ENCODE results near the gene PIK3C2A.
"Not testable (repeated sequence)": the region's sequence is repeated elsewhere in the genome, so short reads cannot be mapped to it uniquely, and the experiment has no call there.

PIK3C2A gene, protein sequence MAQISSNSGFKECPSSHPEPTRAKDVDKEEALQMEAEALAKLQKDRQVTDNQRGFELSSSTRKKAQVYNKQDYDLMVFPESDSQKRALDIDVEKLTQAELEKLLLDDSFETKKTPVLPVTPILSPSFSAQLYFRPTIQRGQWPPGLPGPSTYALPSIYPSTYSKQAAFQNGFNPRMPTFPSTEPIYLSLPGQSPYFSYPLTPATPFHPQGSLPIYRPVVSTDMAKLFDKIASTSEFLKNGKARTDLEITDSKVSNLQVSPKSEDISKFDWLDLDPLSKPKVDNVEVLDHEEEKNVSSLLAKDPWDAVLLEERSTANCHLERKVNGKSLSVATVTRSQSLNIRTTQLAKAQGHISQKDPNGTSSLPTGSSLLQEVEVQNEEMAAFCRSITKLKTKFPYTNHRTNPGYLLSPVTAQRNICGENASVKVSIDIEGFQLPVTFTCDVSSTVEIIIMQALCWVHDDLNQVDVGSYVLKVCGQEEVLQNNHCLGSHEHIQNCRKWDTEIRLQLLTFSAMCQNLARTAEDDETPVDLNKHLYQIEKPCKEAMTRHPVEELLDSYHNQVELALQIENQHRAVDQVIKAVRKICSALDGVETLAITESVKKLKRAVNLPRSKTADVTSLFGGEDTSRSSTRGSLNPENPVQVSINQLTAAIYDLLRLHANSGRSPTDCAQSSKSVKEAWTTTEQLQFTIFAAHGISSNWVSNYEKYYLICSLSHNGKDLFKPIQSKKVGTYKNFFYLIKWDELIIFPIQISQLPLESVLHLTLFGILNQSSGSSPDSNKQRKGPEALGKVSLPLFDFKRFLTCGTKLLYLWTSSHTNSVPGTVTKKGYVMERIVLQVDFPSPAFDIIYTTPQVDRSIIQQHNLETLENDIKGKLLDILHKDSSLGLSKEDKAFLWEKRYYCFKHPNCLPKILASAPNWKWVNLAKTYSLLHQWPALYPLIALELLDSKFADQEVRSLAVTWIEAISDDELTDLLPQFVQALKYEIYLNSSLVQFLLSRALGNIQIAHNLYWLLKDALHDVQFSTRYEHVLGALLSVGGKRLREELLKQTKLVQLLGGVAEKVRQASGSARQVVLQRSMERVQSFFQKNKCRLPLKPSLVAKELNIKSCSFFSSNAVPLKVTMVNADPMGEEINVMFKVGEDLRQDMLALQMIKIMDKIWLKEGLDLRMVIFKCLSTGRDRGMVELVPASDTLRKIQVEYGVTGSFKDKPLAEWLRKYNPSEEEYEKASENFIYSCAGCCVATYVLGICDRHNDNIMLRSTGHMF (N-terminal part only)

GRCh38 chr11:17207317-17208256 is at the start of gene PIK3C2A:
Gene PIK3C2A, minus strand, starts transcription at chr11:17207986. Its CDS starts 38,245 bp downstream, at chr11:17169741.
- DNase-seq (ENCODE audit: low read depth in 2 of 2), result peak; percentile 91 to 94

DNA sequence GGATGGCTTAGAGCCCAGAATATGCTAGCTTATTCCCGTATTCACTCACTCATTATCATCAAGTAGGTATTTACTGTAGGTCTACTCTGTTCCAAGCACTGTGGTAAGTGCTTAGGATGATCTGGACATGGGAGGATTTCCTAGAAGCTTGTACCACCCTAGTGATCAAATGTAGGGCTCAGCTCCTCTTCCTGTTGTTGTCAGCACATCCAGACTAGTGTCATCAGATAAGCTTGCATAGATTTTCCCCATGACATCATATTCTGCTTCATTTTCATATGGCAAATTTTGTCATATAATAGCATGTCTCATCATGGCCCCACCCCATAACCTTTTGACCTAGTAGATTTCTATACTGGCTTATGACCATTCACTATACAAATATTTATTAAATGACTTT is 49.4 kb upstream of the PIK3C2A start:
- no peak for DNase-seq (ENCODE audit: low read depth in 2 of 2)

DNA sequence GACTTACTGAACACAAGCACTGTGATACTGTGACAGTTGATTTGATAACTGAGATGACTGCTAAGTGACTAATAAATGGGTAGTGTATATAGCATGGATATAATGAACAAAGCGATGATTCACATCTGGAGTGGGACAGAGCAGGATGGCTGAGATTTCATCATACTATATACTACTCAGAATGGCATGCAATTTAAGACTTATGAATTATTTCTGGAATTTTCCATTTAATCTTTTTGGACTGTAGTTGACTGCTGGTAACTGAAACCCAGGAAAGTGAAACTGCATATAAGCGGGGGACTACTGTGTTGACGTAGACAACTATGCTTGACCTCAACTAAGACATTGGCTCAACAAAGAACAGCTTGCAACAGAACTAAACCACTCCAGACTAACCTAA is 48.7 kb upstream of the PIK3C2A start:
- no peak for DNase-seq (ENCODE audit: low read depth in 2 of 2)

DNA sequence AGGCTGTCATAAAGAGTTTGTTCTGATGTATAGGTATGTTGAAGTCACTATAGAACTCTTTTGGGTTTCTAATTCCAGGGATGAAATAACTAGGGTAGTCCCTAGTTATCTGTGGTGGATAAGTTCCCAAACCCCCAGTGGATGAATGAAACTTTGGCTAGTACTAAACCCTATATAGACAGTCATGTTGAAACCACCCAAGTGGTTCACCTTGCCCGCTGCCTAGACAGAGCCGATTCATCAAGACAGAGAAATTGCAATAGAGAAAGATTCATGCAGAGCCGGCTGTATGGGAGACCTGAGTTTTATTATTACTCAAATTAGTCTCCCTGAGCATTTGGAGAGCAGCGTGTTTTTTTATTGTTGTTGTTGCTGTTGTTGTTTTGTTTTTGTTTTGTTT is 44.9 kb upstream of the PIK3C2A start:
- no peak for DNase-seq (ENCODE audit: low read depth in 2 of 2)

- DNase-seq (ENCODE audit: low read depth in 2 of 2), result no peak
Observed at GRCh38 chr11:17250561-17251350, 43.0 kb upstream of the PIK3C2A start.

DNA sequence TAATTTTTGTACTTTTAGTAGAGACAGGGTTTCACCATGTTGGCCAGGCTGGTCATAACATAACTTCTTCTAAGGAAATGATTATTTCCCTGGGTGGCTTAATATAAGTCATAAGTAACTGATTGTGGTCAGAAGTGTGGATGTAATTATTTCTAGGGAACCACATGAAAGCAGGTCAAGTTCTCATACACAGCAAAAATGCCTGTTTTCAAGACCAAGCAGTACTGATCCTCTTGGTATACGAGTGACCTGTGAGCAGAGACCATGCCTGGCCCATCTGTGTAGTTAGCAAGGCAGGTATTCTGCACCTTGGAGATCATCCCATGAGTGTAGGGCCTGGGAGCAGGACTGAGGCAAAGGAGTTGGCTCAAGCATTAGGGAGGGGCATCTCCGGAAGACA is 36.3 kb upstream of the PIK3C2A start:
- no peak for DNase-seq (ENCODE audit: low read depth in 2 of 2)

- DNase-seq (ENCODE audit: low read depth in 2 of 2), result not testable (repeated sequence)
Observed at GRCh38 chr11:17242954-17243353, 35.2 kb upstream of the PIK3C2A start.

DNA sequence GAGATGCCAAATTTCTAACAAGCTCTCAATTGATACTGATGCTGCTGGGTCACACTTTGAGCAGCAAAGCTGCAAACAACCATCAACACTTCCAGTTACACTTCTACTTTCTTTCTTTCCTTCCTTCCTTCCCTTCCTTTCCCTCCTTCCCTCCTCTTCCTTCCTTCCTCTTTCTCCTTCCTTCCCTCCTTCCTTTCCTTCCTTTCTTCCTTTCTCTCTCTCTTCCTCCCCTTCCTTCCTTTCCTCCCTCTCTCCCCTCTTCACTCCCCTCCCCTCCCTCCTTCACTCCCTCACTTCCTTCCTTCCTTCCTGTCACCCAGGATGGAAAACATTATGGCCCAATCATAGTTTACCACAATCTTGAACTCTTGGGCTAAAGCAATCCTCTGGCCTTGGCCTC is 33.0 kb upstream of the PIK3C2A start:
- DNase-seq (ENCODE audit: low read depth in 2 of 2), result no peak

- DNase-seq (ENCODE audit: low read depth in 2 of 2), result not testable (repeated sequence)
Observed at GRCh38 chr11:17239927-17240326, 32.1 kb upstream of the PIK3C2A start.

DNA sequence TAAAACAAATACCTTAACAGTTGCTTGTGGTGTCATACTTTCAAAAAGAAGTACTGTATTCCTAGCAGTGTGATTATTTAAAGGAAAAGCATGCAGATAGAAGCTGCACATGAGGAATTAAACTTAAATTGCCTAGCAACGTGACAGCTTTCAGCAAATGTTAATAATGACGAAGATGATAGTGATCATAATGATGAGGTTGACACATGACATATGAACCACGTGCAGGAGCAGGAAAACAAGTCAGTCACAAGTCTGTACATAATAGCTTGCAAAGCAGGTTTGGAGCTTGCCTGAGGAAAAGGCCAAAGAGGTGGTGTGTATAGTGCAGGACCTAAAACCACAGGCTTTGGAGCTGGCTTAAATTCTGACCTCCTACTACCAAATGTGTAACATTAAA is 30.6 kb upstream of the PIK3C2A start:
- DNase-seq (ENCODE audit: low read depth in 2 of 2), result no peak

DNA sequence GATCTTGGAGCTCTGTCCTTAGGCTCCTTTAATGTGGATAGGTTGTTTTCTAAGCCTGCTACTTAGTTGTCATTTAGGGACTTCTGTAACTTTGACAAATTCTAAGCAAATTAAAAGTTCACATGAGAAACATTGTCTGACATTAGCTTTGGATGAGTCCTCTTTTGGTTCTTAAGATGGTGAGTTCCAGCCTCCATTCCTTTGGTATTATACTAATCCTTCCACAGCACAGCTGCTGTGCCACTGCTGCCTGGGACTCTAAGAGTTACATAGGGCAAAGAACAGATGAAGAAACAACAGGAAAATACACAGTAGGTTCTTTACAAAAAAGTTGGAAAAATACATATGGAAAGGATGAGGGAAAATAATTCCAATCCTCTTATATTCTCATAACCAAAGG is 25.3 kb upstream of the PIK3C2A start:
- no peak for DNase-seq (ENCODE audit: low read depth in 2 of 2)

GRCh38 chr11:17230867-17231851 is 23.4 kb upstream of the PIK3C2A start:
- peak in 1 of 2 donors; percentile 51 for DNase-seq (ENCODE audit: low read depth in 2 of 2)

DNA sequence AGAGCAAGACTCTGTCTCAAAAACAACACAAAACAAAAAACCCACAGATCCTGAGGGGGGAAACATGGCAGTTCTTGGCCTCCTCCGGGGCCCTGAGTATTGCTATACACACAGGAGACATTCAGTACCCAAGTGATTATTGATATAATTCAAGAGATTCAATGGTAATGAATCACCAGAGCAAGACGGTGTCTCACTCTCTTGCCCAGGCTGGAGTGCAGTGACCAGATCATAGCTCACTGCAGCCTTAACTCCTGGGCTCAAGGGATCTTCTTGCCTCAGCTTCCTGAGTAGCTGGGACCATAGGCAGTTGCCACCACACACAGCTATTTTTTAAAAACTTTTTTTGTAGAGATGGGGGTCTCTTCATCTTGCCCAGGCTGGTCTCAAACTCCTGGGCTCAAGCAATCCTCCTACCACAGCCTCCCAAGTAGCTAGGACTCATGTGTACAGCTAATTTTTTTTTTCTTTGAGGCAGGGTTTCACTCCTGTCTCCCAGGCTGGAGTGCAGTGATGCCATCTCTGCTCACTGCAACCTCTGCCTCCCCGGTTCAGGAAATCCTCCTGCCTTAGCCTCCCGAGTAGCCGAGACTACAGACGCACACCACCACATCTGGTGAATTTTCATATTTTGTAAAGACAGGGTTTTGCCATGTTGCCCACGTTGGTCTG is 21.8 kb upstream of the PIK3C2A start:
- no peak for DNase-seq (ENCODE audit: low read depth in 2 of 2)

DNA sequence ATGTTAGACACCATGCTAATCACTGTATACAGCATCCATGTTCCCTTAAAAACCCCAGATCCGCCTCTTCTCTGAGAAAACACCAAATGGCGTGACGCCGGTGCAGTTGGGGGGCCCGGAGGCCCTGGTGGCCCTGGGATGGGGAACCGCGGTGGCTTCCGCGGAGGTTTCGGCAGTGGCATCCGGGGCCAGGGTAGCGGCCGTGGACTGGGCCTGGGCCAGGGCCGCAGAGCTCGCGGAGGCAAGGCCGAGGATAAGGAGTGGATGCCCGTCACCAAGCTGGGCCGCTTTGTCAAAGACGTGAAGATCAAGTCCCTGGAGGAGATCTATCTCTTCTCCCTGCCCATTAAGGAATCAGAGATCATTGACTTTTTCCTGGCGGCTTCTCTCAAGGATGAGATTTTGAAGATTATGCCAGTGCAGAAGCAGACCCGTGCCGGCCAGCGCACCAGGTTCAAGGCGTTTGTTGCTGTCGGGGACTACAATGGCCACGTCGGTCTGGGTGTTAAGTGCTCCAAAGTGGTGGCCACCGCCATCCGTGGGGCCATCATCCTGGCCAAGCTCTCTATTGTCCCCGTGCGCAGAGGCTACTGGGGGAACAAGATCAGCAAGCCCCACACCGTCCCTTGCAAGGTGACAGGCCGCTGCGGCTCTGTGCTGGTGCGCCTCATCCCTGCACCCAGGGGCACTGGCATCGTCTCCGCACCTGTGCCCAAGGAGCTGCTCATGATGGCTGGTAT is 20.6 kb upstream of the PIK3C2A start:
- DNase-seq (ENCODE audit: low read depth in 2 of 2), result not testable (repeated sequence)

DNA sequence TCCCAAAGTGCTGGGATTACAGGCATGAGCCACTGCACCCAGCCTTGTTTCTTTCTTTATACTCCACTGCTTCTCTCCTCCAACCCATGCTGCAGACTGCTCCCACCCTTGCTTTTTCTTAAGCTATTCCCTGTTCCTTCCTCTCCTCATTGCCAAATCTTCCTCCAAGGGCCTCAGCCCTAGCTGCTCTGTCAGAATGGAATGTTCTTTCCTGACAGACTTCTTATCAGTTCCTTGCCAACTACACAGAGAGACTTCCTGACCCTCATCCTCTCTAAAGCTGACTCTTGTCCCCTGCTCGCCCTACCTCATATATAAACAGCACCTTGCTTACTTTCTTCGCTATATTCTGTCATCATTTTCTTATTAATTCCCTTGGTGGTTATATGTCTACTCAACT is 16.9 kb upstream of the PIK3C2A start:
- no peak for DNase-seq (ENCODE audit: low read depth in 2 of 2)

DNA sequence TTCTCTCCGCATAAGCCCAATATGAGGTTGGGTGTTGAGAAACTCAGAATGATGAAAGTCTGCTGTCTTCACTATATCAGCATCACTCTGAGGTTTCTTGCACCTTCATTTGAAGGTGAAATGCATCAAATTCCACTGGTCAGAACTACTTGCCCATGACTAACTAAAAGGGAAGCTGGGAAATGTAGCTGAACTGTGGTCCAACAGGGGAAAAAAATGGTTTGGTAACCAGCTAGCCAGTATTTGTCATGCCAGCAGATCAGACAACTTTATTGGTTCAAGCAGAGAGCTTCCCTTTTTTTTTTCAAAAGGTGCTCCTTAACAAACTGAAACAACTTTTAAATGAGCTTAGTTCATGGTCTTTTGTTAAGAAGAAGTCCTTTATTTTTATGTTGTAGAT is 14.2 kb upstream of the PIK3C2A start:
- no peak for DNase-seq (ENCODE audit: low read depth in 2 of 2)

DNA sequence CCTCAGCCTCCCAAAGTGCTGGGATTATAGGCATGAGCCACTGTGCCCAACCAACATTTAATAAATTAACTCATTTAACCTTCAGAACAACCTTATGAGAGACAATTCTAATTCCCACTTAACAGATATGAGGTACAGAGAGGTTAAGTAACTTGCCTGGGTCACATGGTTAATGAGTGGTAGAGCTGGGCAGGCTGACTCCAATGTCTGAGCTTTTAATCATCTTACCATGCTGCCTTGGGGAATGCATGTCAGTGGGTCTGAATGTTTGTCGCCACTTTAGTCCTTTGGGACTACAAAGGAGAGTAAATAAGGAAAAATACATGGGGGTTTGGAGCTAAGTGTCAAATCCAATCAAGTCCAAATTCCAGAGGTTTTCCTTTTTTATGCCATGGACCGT is 11.2 kb upstream of the PIK3C2A start:
- DNase-seq (ENCODE audit: low read depth in 2 of 2), result no peak

DNA sequence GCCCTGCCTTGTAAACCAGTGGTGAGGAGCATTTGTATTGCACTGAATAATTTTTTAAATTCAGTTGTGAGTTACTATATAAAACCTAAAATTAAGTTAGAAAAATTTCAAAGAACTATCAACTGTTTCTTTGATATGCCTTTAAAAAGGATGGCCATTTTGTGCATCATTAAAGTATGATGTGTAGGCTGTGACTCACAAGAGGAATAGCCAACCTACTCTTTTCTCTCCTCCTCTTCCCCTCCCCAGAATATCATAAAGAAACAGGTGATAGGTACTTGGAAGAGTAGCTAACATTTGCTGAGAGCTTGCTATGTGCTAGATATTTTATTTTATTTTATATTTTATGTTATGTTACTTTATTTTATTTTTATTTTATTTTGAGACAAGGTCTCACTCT is 10.6 kb upstream of the PIK3C2A start:
- no peak for DNase-seq (ENCODE audit: low read depth in 2 of 2)
